GM23248 (cell line): ENCODE results near the gene LYRM2. TPM values are rescaled to one million over a fixed set of nuclear protein-coding genes. Genes with fewer than 3 reads are reported as not detected.

Experiments
- DNase-seq: peaks from one replicate; pipeline ENCODE4 v3.0.0-alpha.2; 2015
- H2AFZ ChIP-seq: fragments of 200-600 bp; sonication (generic); 2 replicates; pipeline ENCODE4 v1.6.1; 2016; ENCODE audit warnings: antibody characterized with exemption
- H3F3A ChIP-seq: fragments of 200-600 bp; sonication (generic); 2 replicates; pipeline ENCODE4 v1.6.1; 2016; ENCODE audit warnings: mild to moderate bottlenecking, antibody characterized with exemption, mixed run types; ENCODE audit not compliant: insufficient read depth
- H3K27ac ChIP-seq: fragments of 200-600 bp; sonication (generic); 2 replicates; pipeline ENCODE4 v1.5.1; 2016; ENCODE audit warnings: mild to moderate bottlenecking
- H3K27me3 ChIP-seq: fragments of 200-600 bp; sonication (generic); replicated peaks from 2 replicates; pipeline ENCODE4 v1.6.1; 2016; ENCODE audit warnings: mild to moderate bottlenecking; ENCODE audit not compliant: insufficient read depth
- H3K36me3 ChIP-seq: fragments of 200-600 bp; sonication (generic); 2 replicates; pipeline ENCODE4 v1.6.1; 2016; ENCODE audit warnings: low read depth, mild to moderate bottlenecking
- H3K4me1 ChIP-seq: fragments of 200-600 bp; sonication (generic); 2 replicates; pipeline ENCODE4 v1.6.1; 2016; ENCODE audit warnings: mild to moderate bottlenecking; ENCODE audit not compliant: insufficient read depth
- H3K4me2 ChIP-seq: fragments of 200-600 bp; sonication (generic); one replicate; pipeline ENCODE4 v1.6.1; 2016; ENCODE audit warnings: mild to moderate bottlenecking; ENCODE audit not compliant: unreplicated experiment
- H3K4me3 ChIP-seq: fragments of 200-600 bp; sonication (generic); 2 replicates; pipeline ENCODE4 v1.5.1; 2016; ENCODE audit warnings: mild to moderate bottlenecking
- H3K79me2 ChIP-seq: fragments of 200-600 bp; sonication (generic); 2 replicates; pipeline ENCODE4 v1.6.1; 2016; ENCODE audit warnings: mild to moderate bottlenecking; ENCODE audit not compliant: insufficient read depth
- H3K9ac ChIP-seq: fragments of 200-600 bp; sonication (generic); 2 replicates; pipeline ENCODE4 v1.6.1; 2016; ENCODE audit warnings: mild to moderate bottlenecking
- H3K9me2 ChIP-seq: fragments of 200-600 bp; sonication (generic); 2 replicates; pipeline ENCODE4 v1.6.1; 2016; ENCODE audit warnings: mixed run types, mild to moderate bottlenecking, moderate library complexity; ENCODE audit not compliant: insufficient read depth
- H3K9me3 ChIP-seq: fragments of 200-600 bp; sonication (generic); one replicate; pipeline ENCODE4 v1.6.1; 2017; ENCODE audit warnings: low read depth
- H4K20me1 ChIP-seq: fragments of 200-600 bp; sonication (generic); 2 replicates; pipeline ENCODE4 v1.6.0; 2016; ENCODE audit not compliant: insufficient read depth
- EZH2 ChIP-seq: fragments of 200-600 bp; sonication (generic); IDR thresholded peaks from 2 replicates; pipeline ENCODE4 v1.6.1; 2018; ENCODE audit warnings: antibody characterized with exemption, mild to moderate bottlenecking; ENCODE audit not compliant: insufficient read depth, poor library complexity, severe bottlenecking
- EZH2phosphoT487 ChIP-seq: fragments of 200-600 bp; sonication (generic); IDR thresholded peaks from 2 replicates; pipeline ENCODE4 v1.6.1; 2018; ENCODE audit warnings: antibody characterized with exemption, moderate library complexity, mild to moderate bottlenecking, low read depth; ENCODE audit not compliant: insufficient read depth
- WGBS, 2 experiments: methylation state at CpG; one replicate each; pipeline ENCODE4 v1.1.6; 2015 to 2017; ENCODE audit warnings: low lambda C conversion rate in 2 of 2, low coverage in 1 of 2; ENCODE audit errors: missing lambda C conversion rate in 2 of 2; 5-methylcytosine and 5-hydroxymethylcytosine counted together
- in situ Hi-C: fragments of 300-500 bp; cut with MboI; formaldehyde crosslinking; loops from 2 replicates; pipeline ENCODE4 v1.15.0; 2020
- polyA plus RNA-seq: library from polyadenylated mRNA; unstranded; fragments of >200 nt; fragmentation: Nextera tagmentation; extraction: Ambion mirVana; gene quantifications from 2 replicates; pipeline ENCODE4 v1.2.1, GENCODE V29; 2016
- total RNA-seq: library from RNA; depleted of rRNA; stranded (reverse); fragments of >200 nt; shearing (Covaris generic); gene quantifications from 2 replicates; pipeline ENCODE4 v1.2.3, GENCODE V29; 2014

Gene LYRM2
- total and polyA plus RNA-seq, 2 experiments from 2014 or later: 30.6 to 69.5 TPM

GRCh38 chr6:89657445-89658158 is 19.1 kb upstream of the LYRM2 start:
- no peaks in the 10 kb centered on the region for H3K27me3 ChIP-seq
- in situ Hi-C loops: no loop called here
- H3K9me2 ChIP-seq: no peaks in the 10 kb centered on the region
- no peak overlapping the region for H3K4me2 ChIP-seq
- H3K9me3 ChIP-seq: no peaks in the 10 kb centered on the region
- peaks cover 4% of the 10 kb centered on the region; the same call in 1 of the 2 replicates for H3K4me1 ChIP-seq
- no peak overlapping the region for H3K27ac ChIP-seq
- no peak for DNase-seq
- peaks cover 45% of the 10 kb centered on the region for H3K36me3 ChIP-seq
- H4K20me1 ChIP-seq: no peaks in the 10 kb centered on the region
- no peak overlapping the region for H3K9ac ChIP-seq
- TF ChIP-seq EZH2: no peak
- no peak for TF ChIP-seq EZH2phosphoT487
- H3F3A ChIP-seq: no peaks in the 10 kb centered on the region
- no peaks in the 10 kb centered on the region for H3K79me2 ChIP-seq
- WGBS, 2 experiments: 90% methylated on average over 13 of the region's 13 CpGs
- H2AFZ ChIP-seq: no peak overlapping the region
- H3K4me3 ChIP-seq: no peak overlapping the region

GRCh38 chr6:89655122-89655521 is 16.6 kb upstream of the LYRM2 start:
- no peaks in the 10 kb centered on the region for H3K9me2 ChIP-seq
- no peak overlapping the region for H2AFZ ChIP-seq
- H3K9me3 ChIP-seq: no peaks in the 10 kb centered on the region
- H3K9ac ChIP-seq: no peak overlapping the region
- H4K20me1 ChIP-seq: no peaks in the 10 kb centered on the region
- peaks cover 4% of the 10 kb centered on the region; the same call in 1 of the 2 replicates for H3K4me1 ChIP-seq
- no peaks in the 10 kb centered on the region for H3K27me3 ChIP-seq
- no peak overlapping the region for H3K4me2 ChIP-seq
- WGBS, 2 experiments: 88 to 94% methylated on average over 2 of the region's 2 CpGs
- no peak overlapping the region for H3K4me3 ChIP-seq
- in situ Hi-C loops: no loop called here
- H3F3A ChIP-seq: no peaks in the 10 kb centered on the region
- peaks cover 50% of the 10 kb centered on the region for H3K36me3 ChIP-seq
- no peak overlapping the region for H3K27ac ChIP-seq
- H3K79me2 ChIP-seq: no peaks in the 10 kb centered on the region
- DNase-seq: peak; percentile 23
- TF ChIP-seq EZH2phosphoT487 (no peak), EZH2 (no peak)

- Histone ChIP-seq H3K4me3 (no peak overlapping the region), H3K9me2 (no peaks in the 10 kb centered on the region), H3K4me1 (peaks cover 4% of the 10 kb centered on the region; the same call in 1 of the 2 replicates), H3K4me2 (no peak overlapping the region), H3K79me2 (no peaks in the 10 kb centered on the region), H3F3A (0 out of 2 replicates have a peak, but pooled peaks cover under 1% of the 10 kb centered on the region), H3K9me3 (no peaks in the 10 kb centered on the region), H2AFZ (no peak overlapping the region), H3K27ac (no peak overlapping the region), H3K27me3 (no peaks in the 10 kb centered on the region), H4K20me1 (no peaks in the 10 kb centered on the region), H3K9ac (no peak overlapping the region), H3K36me3 (peaks cover 44% of the 10 kb centered on the region)
- TF ChIP-seq EZH2: no peak
- TF ChIP-seq EZH2phosphoT487: no peak
- in situ Hi-C loops: no loop called here
- DNase-seq: no peak
- 85% methylated on average over 8 of the region's 8 CpGs for WGBS, 2 experiments
Observed at GRCh38 chr6:89650579-89650978, 12.0 kb upstream of the LYRM2 start.

GRCh38 chr6:89649682-89650081 is 11.1 kb upstream of the LYRM2 start:
- H3K9me3 ChIP-seq: no peaks in the 10 kb centered on the region
- WGBS, 2 experiments: 96 to 97% methylated on average over 1 of the region's 1 CpG
- in situ Hi-C loops: no loop called here

More at GRCh38 chr6:89649682-89650081, 11.1 kb upstream of the LYRM2 start:
- Histone ChIP-seq H3K27me3 (no peaks in the 10 kb centered on the region), H3K9me2 (no peaks in the 10 kb centered on the region), H3K27ac (no peak overlapping the region), H2AFZ (no peak overlapping the region), H3K79me2 (no peaks in the 10 kb centered on the region), H3K9ac (no peak overlapping the region), H4K20me1 (no peaks in the 10 kb centered on the region), H3K4me1 (peaks cover 8% of the 10 kb centered on the region), H3K36me3 (peaks cover 42% of the 10 kb centered on the region; the same call in 1 of the 2 replicates), H3K4me3 (no peak overlapping the region), H3K4me2 (no peak overlapping the region), H3F3A (0 out of 2 replicates have a peak, but pooled peaks cover 10% of the 10 kb centered on the region)
- TF ChIP-seq EZH2phosphoT487 (no peak), EZH2 (no peak)
- DNase-seq: no peak
